Esophagus muscularis mucosa (tissue), 4 donors: Measurements from ENCODE around the gene IPO11. TPM values are rescaled to one million over a fixed set of nuclear protein-coding genes. Genes with fewer than 3 reads are reported as not detected.

Experiments used
- DNase-seq: peaks from one replicate; pipeline ENCODE4 v3.0.0-alpha.2; 2017; ENCODE audit errors: extremely low spot score
- H3K27ac ChIP-seq, 4 donors: fragments of 200-600 bp; sonication (generic); replicated peaks in 1 of 4; 1 replicate in 3 of 4; 2 replicates in 1 of 4; pipeline ENCODE4 v1.5.1; 2016 to 2019; ENCODE audit warnings: mild to moderate bottlenecking in 1 of 4
- H3K27me3 ChIP-seq, 4 donors: fragments of 200-600 bp; sonication (generic); one replicate each; pipeline versions ENCODE4 v1.5.1 to v1.6.0; 2016 to 2019
- H3K36me3 ChIP-seq, 4 donors: fragments of 200-600 bp; sonication (generic); one replicate each; pipeline ENCODE4 v1.5.1; 2016 to 2019
- H3K4me1 ChIP-seq, 4 donors: fragments of 200-600 bp; sonication (generic); one replicate each; pipeline ENCODE4 v1.5.1; 2016 to 2019
- H3K4me3 ChIP-seq, 4 donors: fragments of 200-600 bp; sonication (generic); 1 replicate in 2 of 4; 2 replicates in 2 of 4; pipeline ENCODE4 v1.5.1; 2016 to 2019; ENCODE audit warnings: mild to moderate bottlenecking in 4 of 4, moderate library complexity in 1 of 4
- H3K9me3 ChIP-seq, 4 donors: fragments of 200-600 bp; sonication (generic); 1 replicate in 3 of 4; 2 replicates in 1 of 4; pipeline ENCODE4 v1.5.1; 2016 to 2019
- CTCF ChIP-seq, 3 experiments: fragments of 200-600 bp in 2 of 3; fragments of 450-650 bp in 1 of 3; sonication (generic) in 2 of 3; IDR thresholded peaks; one replicate each; pipeline ENCODE4 v1.5.1; 2017 to 2019; ENCODE audit warnings: antibody characterized with exemption in 3 of 3, mild to moderate bottlenecking in 2 of 3, moderate library complexity in 1 of 3
- EP300 ChIP-seq: sonication (generic); formaldehyde crosslinking; IDR thresholded peaks from one replicate; pipeline ENCODE4 v1.6.1; 2017; ENCODE audit warnings: antibody characterized with exemption
- POLR2A ChIP-seq: fragments of 450-650 bp; IDR thresholded peaks from one replicate; pipeline ENCODE4 v1.6.1; 2017; ENCODE audit warnings: antibody characterized with exemption, moderate library complexity, mild to moderate bottlenecking, low read depth
- POLR2AphosphoS5 ChIP-seq, 2 donors: sonication (generic); formaldehyde crosslinking; IDR thresholded peaks; one replicate each; pipeline ENCODE4 v1.6.1; 2017; ENCODE audit warnings: antibody characterized with exemption in 2 of 2
- WGBS: methylation state at CpG from one replicate; pipeline ENCODE4 v1.1.5; 2018; 5-methylcytosine and 5-hydroxymethylcytosine counted together
- intact Hi-C: fragments of 100-400 bp; cut with DNase I; formaldehyde crosslinking; loops from one replicate; pipeline ENCODE4 v1.15.1; 2023
- total RNA-seq, 4 donors: library from RNA; depleted of rRNA; stranded (reverse); fragments of >200 nt; gene quantifications; one replicate each; pipeline versions ENCODE4 v1.1.0 to v1.2.1, GENCODE V29; 2016

Gene IPO11
- total RNA-seq, 4 donors from 2014 or later, result 14.8 to 19.6 (median 18.3) TPM

DNA sequence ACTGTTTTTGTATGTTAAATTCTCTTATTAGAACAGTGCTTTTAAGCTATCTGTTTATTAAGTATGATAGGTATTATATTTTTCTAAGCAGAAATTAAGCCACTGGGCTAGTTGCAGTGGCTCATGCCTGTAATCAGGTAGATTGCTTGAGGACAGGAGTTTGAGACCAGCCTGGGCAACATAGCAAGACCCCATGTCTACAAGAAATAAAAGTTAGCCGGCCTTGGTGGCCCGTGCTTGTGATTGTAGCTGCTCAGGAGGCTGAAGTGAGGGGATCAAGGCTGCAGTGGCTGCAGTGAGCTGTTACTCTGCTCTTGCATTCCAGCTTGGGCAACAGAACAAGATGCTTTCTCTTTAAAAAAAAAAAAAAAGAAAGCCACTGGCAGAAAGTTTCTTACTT is 121.0 kb downstream of the IPO11 start:
- intact Hi-C loops, result no loop called here
- no peaks in the 10 kb centered on the region for H3K4me1 ChIP-seq
- TF ChIP-seq POLR2A (no peak), CTCF (IDR thresholded peaks at IDR 0.05) (no peak), EP300 (no peak), POLR2AphosphoS5 (IDR thresholded peaks at IDR 0.05) (no peak)
- 97% methylated on average over 2 of the region's 2 CpGs for whole genome bisulfite sequencing
- H3K27me3 ChIP-seq, result no peaks in the 10 kb centered on the region
- no peaks in the 10 kb centered on the region for H3K9me3 ChIP-seq
- DNase-seq, result no peak
- no peak overlapping the region for H3K4me3 ChIP-seq
- H3K36me3 ChIP-seq, result peaks cover 5 to 38% (median 26%) of the 10 kb centered on the region in 4 donors
- H3K27ac ChIP-seq, result no peak overlapping the region

- intact Hi-C loops, result no loop called here
- no peak for DNase-seq
- Histone ChIP-seq H3K4me1 (no peaks in the 10 kb centered on the region), H3K27me3 (no peaks in the 10 kb centered on the region), H3K27ac (no peak overlapping the region), H3K36me3 (peaks cover 5 to 40% (median 30%) of the 10 kb centered on the region in 4 donors), H3K9me3 (no peaks in the 10 kb centered on the region), H3K4me3 (no peak overlapping the region)
- TF ChIP-seq POLR2AphosphoS5 (IDR thresholded peaks at IDR 0.05) (no peak), CTCF (IDR thresholded peaks at IDR 0.05) (no peak), POLR2A (no peak), EP300 (no peak)
- WGBS, result 77% methylated on average over 4 of the region's 4 CpGs
These were observed 122.1 kb downstream of the IPO11 start for GRCh38 chr5:62534461-62535236.

DNA sequence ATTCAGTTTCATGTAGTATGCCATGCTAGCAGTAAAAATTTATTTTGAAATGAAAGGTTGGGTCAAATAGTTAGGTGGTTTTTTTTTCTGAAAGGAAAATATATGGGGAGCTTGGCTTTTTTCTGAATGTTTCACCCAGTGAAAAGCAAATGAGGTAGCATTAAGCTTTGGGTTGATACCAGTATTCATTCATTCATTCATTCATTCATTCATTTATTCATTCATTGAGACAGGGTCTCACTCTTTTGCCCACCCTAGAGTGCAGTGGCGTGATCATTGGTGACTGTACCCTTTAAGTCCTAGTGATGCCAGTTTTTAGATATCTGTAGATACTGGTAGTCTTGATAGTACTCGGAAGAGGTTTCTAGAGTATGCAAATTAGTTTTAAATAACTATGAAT is 123.7 kb downstream of the IPO11 start:
- H3K36me3 ChIP-seq, result peaks cover 1 to 32% (median 22%) of the 10 kb centered on the region in 4 donors
- TF ChIP-seq CTCF (IDR thresholded peaks at IDR 0.05) (no peak), POLR2A (no peak), EP300 (no peak)

DNA sequence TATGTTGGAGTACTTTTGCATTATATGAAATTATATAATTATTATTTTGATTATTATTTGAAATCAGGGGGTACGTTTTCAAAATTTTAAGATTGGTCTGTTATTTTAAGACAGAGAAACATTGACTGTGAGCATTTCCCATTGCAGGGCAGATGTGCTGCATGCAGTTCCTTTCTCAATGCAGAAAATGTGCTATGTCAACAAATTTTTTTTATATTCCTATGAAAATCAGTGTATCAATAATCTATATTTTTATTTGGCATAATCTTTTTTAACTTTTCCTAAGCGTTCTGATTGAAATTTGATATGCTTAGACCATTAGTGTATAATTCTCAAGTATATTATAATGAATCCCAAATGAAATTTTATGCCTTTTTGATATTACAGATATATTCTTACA is 124.2 kb downstream of the IPO11 start:
- DNase-seq, result no peak
- H3K4me1 ChIP-seq, result no peaks in the 10 kb centered on the region

More for the DNA sequence above, 123.7 kb downstream of the IPO11 start:
- no peaks in the 10 kb centered on the region for H3K27me3 ChIP-seq
- no peaks in the 10 kb centered on the region for H3K4me1 ChIP-seq
- no peak for DNase-seq
- intact Hi-C loops, result no loop called here
- H3K27ac ChIP-seq, result no peak overlapping the region
- no peak overlapping the region for H3K4me3 ChIP-seq
- H3K9me3 ChIP-seq, result no peaks in the 10 kb centered on the region
- 98% methylated on average over 2 of the region's 2 CpGs for whole genome bisulfite sequencing

More for the DNA sequence above, 124.2 kb downstream of the IPO11 start:
- no peak overlapping the region for H3K27ac ChIP-seq
- TF ChIP-seq POLR2AphosphoS5 (IDR thresholded peaks at IDR 0.05) (no peak), POLR2A (no peak), EP300 (no peak), CTCF (IDR thresholded peaks at IDR 0.05) (no peak)
- no peak overlapping the region for H3K4me3 ChIP-seq
- peaks cover 0 to 27% (median 20%) of the 10 kb centered on the region in 4 donors for H3K36me3 ChIP-seq
- no peaks in the 10 kb centered on the region for H3K9me3 ChIP-seq
- no peaks in the 10 kb centered on the region for H3K27me3 ChIP-seq
- intact Hi-C loops, result no loop called here
- WGBS, result 92% methylated on average over 2 of the region's 2 CpGs
